Neutrophil (primary cell): Measurements from ENCODE around the gene OPN4.

Experiments used
- H3K27ac ChIP-seq: fragments of 200-600 bp; sonication (generic); 2 replicates; pipeline ENCODE4 v1.5.1; 2016; ENCODE audit warnings: mild to moderate bottlenecking, moderate library complexity
- H3K27me3 ChIP-seq: fragments of 200-600 bp; sonication (generic); 2 replicates; pipeline ENCODE4 v1.6.0; 2016; ENCODE audit warnings: mild to moderate bottlenecking
- H3K36me3 ChIP-seq: fragments of 200-600 bp; sonication (generic); 2 replicates; pipeline ENCODE4 v1.5.1; 2017
- H3K4me1 ChIP-seq, 2 experiments: fragments of 200-600 bp in 1 of 2; sonication (generic) in 1 of 2; 1 replicate in 1 of 2; 2 replicates in 1 of 2; pipeline versions ENCODE4 v1.5.1 to v1.6.1; 2013 to 2016; ENCODE audit warnings: low read depth in 1 of 2, low read length in 1 of 2, mild to moderate bottlenecking in 1 of 2, moderate library complexity in 1 of 2; ENCODE audit not compliant: control insufficient read depth in 1 of 2, insufficient read depth in 1 of 2
- H3K4me3 ChIP-seq, 2 experiments: fragments of 200-600 bp in 1 of 2; sonication (generic) in 1 of 2; 1 replicate in 1 of 2; 2 replicates in 1 of 2; pipeline ENCODE4 v1.5.1; 2013 to 2016; ENCODE audit warnings: low read depth in 1 of 2, low read length in 1 of 2, mild to moderate bottlenecking in 1 of 2, moderate library complexity in 1 of 2
- H3K9me3 ChIP-seq: fragments of 200-600 bp; sonication (generic); 2 replicates; pipeline ENCODE4 v1.5.1; 2016
- CTCF ChIP-seq: fragments of 200-600 bp; sonication (generic); IDR thresholded peaks from 2 replicates; pipeline ENCODE4 v1.5.1; 2016; ENCODE audit warnings: antibody characterized with exemption

The OPN4 gene

GRCh38 chr10:86663046-86663345 is 8.6 kb downstream of the OPN4 start:
- no peaks in the 10 kb centered on the region for H3K27me3 ChIP-seq
- H3K4me3 ChIP-seq, result no peak overlapping the region
- no peak overlapping the region for H3K27ac ChIP-seq
- H3K9me3 ChIP-seq, result no peaks in the 10 kb centered on the region
- TF ChIP-seq CTCF, result no peak
- no peaks in the 10 kb centered on the region for H3K36me3 ChIP-seq
- no peaks in the 10 kb centered on the region for H3K4me1 ChIP-seq

- no peak for TF ChIP-seq CTCF
- H3K9me3 ChIP-seq, result no peaks in the 10 kb centered on the region
- no peak overlapping the region for H3K4me3 ChIP-seq
- H3K27me3 ChIP-seq, result no peaks in the 10 kb centered on the region
- H3K27ac ChIP-seq, result no peak overlapping the region
- no peaks in the 10 kb centered on the region for H3K36me3 ChIP-seq
- no peaks in the 10 kb centered on the region for H3K4me1 ChIP-seq
These were observed 9.4 kb downstream of the OPN4 start for GRCh38 chr10:86663576-86664339.

GRCh38 chr10:86664341-86665217 is 10.2 kb downstream of the OPN4 start:
- H3K27me3 ChIP-seq, result no peaks in the 10 kb centered on the region
- H3K4me1 ChIP-seq, result no peaks in the 10 kb centered on the region
- H3K27ac ChIP-seq, result no peak overlapping the region
- H3K36me3 ChIP-seq, result no peaks in the 10 kb centered on the region
- TF ChIP-seq CTCF, result no peak
- no peak overlapping the region for H3K4me3 ChIP-seq
- H3K9me3 ChIP-seq, result no peaks in the 10 kb centered on the region

- TF ChIP-seq CTCF, result no peak
- Histone ChIP-seq H3K4me3 (no peak overlapping the region), H3K9me3 (no peaks in the 10 kb centered on the region), H3K27me3 (no peaks in the 10 kb centered on the region), H3K4me1 (no peaks in the 10 kb centered on the region), H3K36me3 (no peaks in the 10 kb centered on the region), H3K27ac (no peak overlapping the region)
These were observed 10.9 kb downstream of the OPN4 start for GRCh38 chr10:86665218-86665607.

- no peak for TF ChIP-seq CTCF
- Histone ChIP-seq H3K4me1 (no peaks in the 10 kb centered on the region), H3K27me3 (no peaks in the 10 kb centered on the region), H3K36me3 (no peaks in the 10 kb centered on the region), H3K4me3 (no peak overlapping the region), H3K9me3 (no peaks in the 10 kb centered on the region), H3K27ac (no peak overlapping the region)
These were observed 11.5 kb downstream of the OPN4 start for GRCh38 chr10:86665868-86666267.
